Measurements from ENCODE around the gene SCRN3. TPM values are rescaled to one million over a fixed set of nuclear protein-coding genes. Genes with fewer than 3 reads are reported as not detected.
A peak's percentile ranks its signal among the peaks of the same experiment; 100 is the strongest.

Gene SCRN3
- total RNA-seq, 1 donor from 2014 or later, result 31.0 TPM

GRCh38 chr2:174465327-174465726 is 69.8 kb downstream of the SCRN3 start:
- no peak overlapping the region for H3K27ac Mint-ChIP-seq
- H3K79me2 ChIP-seq (ENCODE audit: low read depth), result no peaks in the 10 kb centered on the region
- H3F3A ChIP-seq (ENCODE audit: low read depth), result no peaks in the 10 kb centered on the region
- no peaks in the 10 kb centered on the region for H3K27me3 Mint-ChIP-seq (ENCODE audit: insufficient read depth, low read depth)
- no peaks in the 10 kb centered on the region for H3K36me3 Mint-ChIP-seq
- no peak overlapping the region for H3K9ac ChIP-seq
- H2AFZ ChIP-seq (replicated peaks), result no peak overlapping the region
- no peaks in the 10 kb centered on the region for H4K20me1 ChIP-seq (ENCODE audit: low read depth)
- H3K9me3 ChIP-seq (ENCODE audit: low read depth), result no peaks in the 10 kb centered on the region
- no peaks in the 10 kb centered on the region for H3K9me3 Mint-ChIP-seq
- TF ChIP-seq EZH2 (IDR thresholded peaks at IDR 0.05) (no peak), EZH2phosphoT487 (IDR thresholded peaks at IDR 0.05) (no peak), CTCF (IDR thresholded peaks at IDR 0.05) (no peak)
- no peak overlapping the region for H3K4me3 ChIP-seq
- H3K4me2 ChIP-seq, result no peak overlapping the region
- H3K4me1 ChIP-seq, result no peaks in the 10 kb centered on the region
- no peaks in the 10 kb centered on the region for H3K36me3 ChIP-seq
- peak; percentile 47 for DNase-seq (ENCODE audit: low spot score)
- no peak overlapping the region for H3K27ac ChIP-seq
- no peaks in the 10 kb centered on the region for H3K27me3 ChIP-seq
- peaks cover 2% of the 10 kb centered on the region for H3K4me1 Mint-ChIP-seq
- H3K4me3 Mint-ChIP-seq, result no peak overlapping the region

- Histone ChIP-seq H3K4me3 (no peak overlapping the region), H3K79me2 (ENCODE audit: low read depth) (no peaks in the 10 kb centered on the region), H3K9me3 (ENCODE audit: low read depth) (no peaks in the 10 kb centered on the region), H3K27me3 (no peaks in the 10 kb centered on the region), H3K27ac (no peak overlapping the region), H3F3A (ENCODE audit: low read depth) (no peaks in the 10 kb centered on the region), H3K36me3 (no peaks in the 10 kb centered on the region), H3K4me1 (no peaks in the 10 kb centered on the region), H3K4me2 (no peak overlapping the region), H3K9ac (no peak overlapping the region), H4K20me1 (ENCODE audit: low read depth) (no peaks in the 10 kb centered on the region), H2AFZ (replicated peaks) (no peak overlapping the region)
- Mint-ChIP-seq H3K27me3 (ENCODE audit: insufficient read depth, low read depth) (no peaks in the 10 kb centered on the region), H3K4me1 (peaks cover 3% of the 10 kb centered on the region), H3K36me3 (no peaks in the 10 kb centered on the region), H3K27ac (no peak overlapping the region), H3K4me3 (no peak overlapping the region), H3K9me3 (peaks cover 2% of the 10 kb centered on the region)
- DNase-seq (ENCODE audit: low spot score), result no peak
- no peak for TF ChIP-seq EZH2 (IDR thresholded peaks at IDR 0.05)
- TF ChIP-seq CTCF (IDR thresholded peaks at IDR 0.05), result no peak
- no peak for TF ChIP-seq EZH2phosphoT487 (IDR thresholded peaks at IDR 0.05)
Observed at GRCh38 chr2:174473796-174474195, 78.3 kb downstream of the SCRN3 start.

- no peaks in the 10 kb centered on the region for H3K79me2 ChIP-seq (ENCODE audit: low read depth)
- H4K20me1 ChIP-seq (ENCODE audit: low read depth), result no peaks in the 10 kb centered on the region
- TF ChIP-seq CTCF (IDR thresholded peaks at IDR 0.05), result no peak
- no peak for TF ChIP-seq EZH2 (IDR thresholded peaks at IDR 0.05)
- TF ChIP-seq EZH2phosphoT487 (IDR thresholded peaks at IDR 0.05), result no peak
- Mint-ChIP-seq H3K27me3 (ENCODE audit: insufficient read depth, low read depth) (no peaks in the 10 kb centered on the region), H3K27ac (no peak overlapping the region), H3K4me3 (no peak overlapping the region), H3K4me1 (peaks cover 3% of the 10 kb centered on the region), H3K36me3 (no peaks in the 10 kb centered on the region), H3K9me3 (peaks cover 2% of the 10 kb centered on the region)
- H3K36me3 ChIP-seq, result no peaks in the 10 kb centered on the region
- no peak for DNase-seq (ENCODE audit: low spot score)
- no peak overlapping the region for H2AFZ ChIP-seq (replicated peaks)
- no peak overlapping the region for H3K27ac ChIP-seq
- H3K9me3 ChIP-seq (ENCODE audit: low read depth), result no peaks in the 10 kb centered on the region
- no peak overlapping the region for H3K4me2 ChIP-seq
- no peak overlapping the region for H3K9ac ChIP-seq
- no peaks in the 10 kb centered on the region for H3K4me1 ChIP-seq
- H3K27me3 ChIP-seq, result no peaks in the 10 kb centered on the region
- H3K4me3 ChIP-seq, result no peak overlapping the region
- H3F3A ChIP-seq (ENCODE audit: low read depth), result no peaks in the 10 kb centered on the region
Observed at GRCh38 chr2:174477759-174478158, 82.2 kb downstream of the SCRN3 start.

Other genes starting within 250 kb of the SCRN3 start
- 186 and 323 TPM in 2 replicates for gene OLA1, start 147.2 kb upstream of the SCRN3 start, total RNA-seq (ENCODE audit: low replicate concordance)
- not detected in 2 replicates for gene SP9, start 60.8 kb upstream of the SCRN3 start, total RNA-seq (ENCODE audit: low replicate concordance)
- gene GPR155, start 91.3 kb downstream of the SCRN3 start, total RNA-seq (ENCODE audit: low replicate concordance), result 0.37 and 0.43 TPM in 2 replicates
- 14.6 and 17.2 TPM in 2 replicates for gene WIPF1, start 202.1 kb downstream of the SCRN3 start, total RNA-seq (ENCODE audit: low replicate concordance)

Measured in neural progenitor cell (in vitro differentiated cells).